ENCODE measurements around the gene USP6NL. TPM values are rescaled to one million over a fixed set of nuclear protein-coding genes. Genes with fewer than 3 reads are reported as not detected.

The USP6NL gene
- total and polyA plus RNA-seq, 9 of the 15 experiments (the other 6 are each of a cell fraction or from before 2014, with no cell fraction given) = 3.2 to 26.6 (median 19.8) TPM

DNA sequence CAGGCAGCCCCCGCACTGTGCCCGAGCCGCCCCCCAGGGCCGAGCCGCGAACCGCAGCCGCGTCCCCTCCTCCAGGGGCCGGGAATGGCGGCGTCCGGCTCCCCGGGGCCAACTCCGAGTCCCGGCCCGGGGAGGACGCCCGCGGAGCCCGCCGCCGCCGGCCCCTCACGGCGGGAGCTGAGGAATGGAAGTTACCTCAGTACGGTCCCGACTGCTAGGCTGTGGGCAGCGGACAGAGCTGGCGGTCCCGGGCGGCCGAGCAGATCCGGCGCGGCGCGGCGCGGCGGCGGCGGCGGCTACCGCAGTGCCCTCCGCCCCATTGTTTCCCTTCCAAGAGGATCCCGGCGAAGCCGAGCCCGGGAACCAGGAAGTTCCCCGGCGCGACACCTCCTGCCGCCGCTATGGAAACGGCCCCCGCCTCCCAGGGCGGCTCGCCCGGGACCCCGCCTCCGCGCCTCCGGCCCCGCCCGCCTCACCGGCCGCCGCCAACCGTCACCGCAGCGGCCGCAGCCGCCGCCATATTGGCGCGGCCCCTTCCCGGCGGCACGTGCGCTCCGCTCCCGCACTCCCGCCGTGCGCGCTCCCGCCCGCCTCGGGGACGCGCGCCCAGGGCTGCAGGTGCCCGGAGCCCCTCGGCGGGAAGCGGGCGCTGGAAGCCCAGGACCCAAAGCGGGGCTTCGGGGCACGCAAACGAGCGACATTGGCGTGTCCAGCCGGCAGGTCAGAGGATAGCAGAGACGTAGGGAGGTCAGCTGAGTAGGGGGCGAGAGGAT lies at the start of gene USP6NL (continued):
- TF ChIP-seq ZNF12 (CRISPR knock-in tag; IDR thresholded peaks at IDR 0.05) = no peak
- TF ChIP-seq, protein P1, sequence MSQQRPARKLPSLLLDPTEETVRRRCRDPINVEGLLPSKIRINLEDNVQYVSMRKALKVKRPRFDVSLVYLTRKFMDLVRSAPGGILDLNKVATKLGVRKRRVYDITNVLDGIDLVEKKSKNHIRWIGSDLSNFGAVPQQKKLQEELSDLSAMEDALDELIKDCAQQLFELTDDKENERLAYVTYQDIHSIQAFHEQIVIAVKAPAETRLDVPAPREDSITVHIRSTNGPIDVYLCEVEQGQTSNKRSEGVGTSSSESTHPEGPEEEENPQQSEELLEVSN (IDR thresholded peaks at IDR 0.05; ENCODE audit: borderline replicate concordance in 1 of 2, extremely low read depth in 1 of 2, insufficient read depth in 1 of 2, insufficient read length in 1 of 2, low read depth in 1 of 2, low read length in 1 of 2, poor library complexity in 1 of 2, severe bottlenecking in 1 of 2) = peak; percentile 64 to 95
- TF ChIP-seq PCBP1 (IDR thresholded peaks at IDR 0.05; ENCODE audit: low read depth, low read length, poor library complexity, severe bottlenecking) = peak; percentile 25
- TF ChIP-seq YBX1 (IDR thresholded peaks at IDR 0.05) = no peak
- TF ChIP-seq ZC3H11A (IDR thresholded peaks at IDR 0.05; ENCODE audit: low read depth, low read length) = no peak
- TF ChIP-seq RBM25 (IDR thresholded peaks at IDR 0.05; ENCODE audit: low read depth, low read length, severe bottlenecking) = no peak
- 0 out of 2 replicates have a peak, but pooled peaks have one; percentile 30 for TF ChIP-seq CBFB (CRISPR knock-in tag; IDR thresholded peaks at IDR 0.05)
- TF ChIP-seq BACH1 (tag; IDR thresholded peaks at IDR 0.05) = no peak
- TF ChIP-seq SOX6 (IDR thresholded peaks at IDR 0.05) = peak; percentile 69
- 0 out of 2 replicates have a peak, but pooled peaks have one; percentile 5 for TF ChIP-seq RUNX1 (IDR thresholded peaks at IDR 0.05; ENCODE audit: low read depth)
- no peak for TF ChIP-seq PRMT5 (CRISPR knock-in tag; IDR thresholded peaks at IDR 0.05)
- TF ChIP-seq EP400 (IDR thresholded peaks at IDR 0.05) = no peak
- no peak for TF ChIP-seq C11orf30 (IDR thresholded peaks at IDR 0.05; ENCODE audit: low read depth)
- TF ChIP-seq ZNF133 (CRISPR knock-in tag; IDR thresholded peaks at IDR 0.05) = no peak
- TF ChIP-seq CCNT2 (IDR thresholded peaks at IDR 0.05; ENCODE audit: borderline replicate concordance, extremely low read depth, insufficient read length, low read depth, low read length) = peak; percentile 99
- TF ChIP-seq, protein P2, sequence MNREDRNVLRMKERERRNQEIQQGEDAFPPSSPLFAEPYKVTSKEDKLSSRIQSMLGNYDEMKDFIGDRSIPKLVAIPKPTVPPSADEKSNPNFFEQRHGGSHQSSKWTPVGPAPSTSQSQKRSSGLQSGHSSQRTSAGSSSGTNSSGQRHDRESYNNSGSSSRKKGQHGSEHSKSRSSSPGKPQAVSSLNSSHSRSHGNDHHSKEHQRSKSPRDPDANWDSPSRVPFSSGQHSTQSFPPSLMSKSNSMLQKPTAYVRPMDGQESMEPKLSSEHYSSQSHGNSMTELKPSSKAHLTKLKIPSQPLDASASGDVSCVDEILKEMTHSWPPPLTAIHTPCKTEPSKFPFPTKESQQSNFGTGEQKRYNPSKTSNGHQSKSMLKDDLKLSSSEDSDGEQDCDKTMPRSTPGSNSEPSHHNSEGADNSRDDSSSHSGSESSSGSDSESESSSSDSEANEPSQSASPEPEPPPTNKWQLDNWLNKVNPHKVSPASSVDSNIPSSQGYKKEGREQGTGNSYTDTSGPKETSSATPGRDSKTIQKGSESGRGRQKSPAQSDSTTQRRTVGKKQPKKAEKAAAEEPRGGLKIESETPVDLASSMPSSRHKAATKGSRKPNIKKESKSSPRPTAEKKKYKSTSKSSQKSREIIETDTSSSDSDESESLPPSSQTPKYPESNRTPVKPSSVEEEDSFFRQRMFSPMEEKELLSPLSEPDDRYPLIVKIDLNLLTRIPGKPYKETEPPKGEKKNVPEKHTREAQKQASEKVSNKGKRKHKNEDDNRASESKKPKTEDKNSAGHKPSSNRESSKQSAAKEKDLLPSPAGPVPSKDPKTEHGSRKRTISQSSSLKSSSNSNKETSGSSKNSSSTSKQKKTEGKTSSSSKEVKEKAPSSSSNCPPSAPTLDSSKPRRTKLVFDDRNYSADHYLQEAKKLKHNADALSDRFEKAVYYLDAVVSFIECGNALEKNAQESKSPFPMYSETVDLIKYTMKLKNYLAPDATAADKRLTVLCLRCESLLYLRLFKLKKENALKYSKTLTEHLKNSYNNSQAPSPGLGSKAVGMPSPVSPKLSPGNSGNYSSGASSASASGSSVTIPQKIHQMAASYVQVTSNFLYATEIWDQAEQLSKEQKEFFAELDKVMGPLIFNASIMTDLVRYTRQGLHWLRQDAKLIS (CRISPR knock-in tag; IDR thresholded peaks at IDR 0.05) = no peak; the same call in 1 of the 2 replicates
- TF ChIP-seq CBFA2T2 (conservative IDR thresholded peaks at IDR 0.05) = no peak
- TF ChIP-seq, protein P3, sequence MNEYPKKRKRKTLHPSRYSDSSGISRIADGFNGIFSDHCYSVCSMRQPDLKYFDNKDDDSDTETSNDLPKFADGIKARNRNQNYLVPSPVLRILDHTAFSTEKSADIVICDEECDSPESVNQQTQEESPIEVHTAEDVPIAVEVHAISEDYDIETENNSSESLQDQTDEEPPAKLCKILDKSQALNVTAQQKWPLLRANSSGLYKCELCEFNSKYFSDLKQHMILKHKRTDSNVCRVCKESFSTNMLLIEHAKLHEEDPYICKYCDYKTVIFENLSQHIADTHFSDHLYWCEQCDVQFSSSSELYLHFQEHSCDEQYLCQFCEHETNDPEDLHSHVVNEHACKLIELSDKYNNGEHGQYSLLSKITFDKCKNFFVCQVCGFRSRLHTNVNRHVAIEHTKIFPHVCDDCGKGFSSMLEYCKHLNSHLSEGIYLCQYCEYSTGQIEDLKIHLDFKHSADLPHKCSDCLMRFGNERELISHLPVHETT (CRISPR knock-in tag; conservative IDR thresholded peaks at IDR 0.05 in 1 of 2, IDR thresholded peaks at IDR 0.05 in 1 of 2) = peak in 1 of 2 experiments; percentile 99; a peak in 2 of 4 replicates
- no peak for TF ChIP-seq TOE1 (IDR thresholded peaks at IDR 0.05; ENCODE audit: borderline replicate concordance)
- peak; percentile 50; the same call in 1 of the 2 replicates for TF ChIP-seq TOE1 (CRISPR knock-in tag; IDR thresholded peaks at IDR 0.05; ENCODE audit: borderline replicate concordance, low read depth)
- 0 out of 2 replicates have a peak, but pooled peaks have one; percentile 47 for TF ChIP-seq ZNF282 (CRISPR knock-in tag; IDR thresholded peaks at IDR 0.05)
- TF ChIP-seq DACH1 (IDR thresholded peaks at IDR 0.05; ENCODE audit: partially characterized antibody) = no peak
